MM.1S (cell line): ENCODE measurements around the gene EEPD1.

ENCODE experiments used
- CTCF ChIP-seq: fragments of 300-600 bp; sonication (generic); IDR thresholded peaks from 2 replicates; pipeline ENCODE4 v1.5.1; 2016; ENCODE audit warnings: antibody characterized with exemption, low read length, mixed read lengths
- EZH2 ChIP-seq: fragments of 300-600 bp; sonication (generic); optimal IDR thresholded peaks from 2 replicates; pipeline ENCODE3; 2017; ENCODE audit warnings: low read depth, mild to moderate bottlenecking, antibody characterized with exemption, low read length, mixed read lengths
- EZH2phosphoT487 ChIP-seq: fragments of 300-600 bp; sonication (generic); IDR thresholded peaks from 2 replicates; pipeline ENCODE4 v1.6.1; 2018; ENCODE audit warnings: antibody characterized with exemption, low read length

- TF ChIP-seq CTCF = no peak
- no peak for TF ChIP-seq EZH2
- no peak for TF ChIP-seq EZH2phosphoT487
Observed at GRCh38 chr7:36238138-36238537, 85.1 kb downstream of the EEPD1 start.
